ACC112 (cell line): ENCODE measurements around the gene PRKCB.

ENCODE experiments used
- H2AFZ ChIP-seq: fragments of 200-600 bp; sonication (generic); one replicate; pipeline ENCODE4 v1.6.0; 2017; ENCODE audit warnings: antibody characterized with exemption, low read length; ENCODE audit not compliant: unreplicated experiment
- H3K27ac ChIP-seq: fragments of 200-600 bp; sonication (generic); 2 replicates; pipeline ENCODE4 v1.5.1; 2014; ENCODE audit warnings: low read depth, mild to moderate bottlenecking, antibody characterized with exemption, low read length, moderate library complexity
- H3K27me3 ChIP-seq: fragments of 200-600 bp; sonication (generic); 2 replicates; pipeline ENCODE4 v1.6.1; 2014; ENCODE audit warnings: mild to moderate bottlenecking, antibody characterized with exemption, low read length, moderate library complexity, mixed read lengths; ENCODE audit not compliant: insufficient read depth
- H3K36me3 ChIP-seq: fragments of 200-600 bp; sonication (generic); 2 replicates; pipeline ENCODE4 v1.6.1; 2016; ENCODE audit warnings: mild to moderate bottlenecking, antibody characterized with exemption, low read length, moderate library complexity, mixed read lengths; ENCODE audit not compliant: insufficient read depth
- H3K4me1 ChIP-seq: fragments of 200-600 bp; sonication (generic); one replicate; pipeline ENCODE4 v1.6.1; 2016; ENCODE audit warnings: low read length, mixed read lengths; ENCODE audit not compliant: insufficient read depth, unreplicated experiment, control insufficient read depth
- H3K4me3 ChIP-seq: fragments of 200-600 bp; sonication (generic); 2 replicates; pipeline ENCODE4 v1.5.1; 2014; ENCODE audit warnings: mild to moderate bottlenecking, low read depth, low read length
- H3K79me2 ChIP-seq: fragments of 200-600 bp; sonication (generic); one replicate; pipeline ENCODE4 v1.6.0; 2016; ENCODE audit warnings: low read length; ENCODE audit not compliant: control insufficient read depth, unreplicated experiment, insufficient read depth

Gene PRKCB

GRCh38 chr16:23966597-23967394 is 131.0 kb downstream of the PRKCB start:
- no peaks in the 10 kb centered on the region for H3K27me3 ChIP-seq
- no peaks in the 10 kb centered on the region for H3K4me1 ChIP-seq
- H3K4me3 ChIP-seq, result no peak overlapping the region
- H2AFZ ChIP-seq, result no peak overlapping the region
- no peaks in the 10 kb centered on the region for H3K36me3 ChIP-seq
- H3K27ac ChIP-seq, result no peak overlapping the region
- no peaks in the 10 kb centered on the region for H3K79me2 ChIP-seq

- Histone ChIP-seq H3K4me3 (no peak overlapping the region), H3K36me3 (no peaks in the 10 kb centered on the region), H3K27ac (no peak overlapping the region), H3K79me2 (no peaks in the 10 kb centered on the region), H3K27me3 (no peaks in the 10 kb centered on the region), H2AFZ (no peak overlapping the region), H3K4me1 (no peaks in the 10 kb centered on the region)
Observed at GRCh38 chr16:23967775-23968174, 132.0 kb downstream of the PRKCB start.

- H3K4me1 ChIP-seq, result no peaks in the 10 kb centered on the region
- no peak overlapping the region for H2AFZ ChIP-seq
Observed at GRCh38 chr16:23968176-23968575, 132.4 kb downstream of the PRKCB start.

GRCh38 chr16:23969468-23970297 is 133.9 kb downstream of the PRKCB start:
- Histone ChIP-seq H3K4me1 (no peaks in the 10 kb centered on the region), H2AFZ (no peak overlapping the region), H3K79me2 (no peaks in the 10 kb centered on the region), H3K4me3 (no peak overlapping the region), H3K27ac (no peak overlapping the region), H3K36me3 (no peaks in the 10 kb centered on the region), H3K27me3 (no peaks in the 10 kb centered on the region)

More at GRCh38 chr16:23968176-23968575, 132.4 kb downstream of the PRKCB start:
- no peaks in the 10 kb centered on the region for H3K79me2 ChIP-seq
- H3K27ac ChIP-seq, result no peak overlapping the region
- H3K36me3 ChIP-seq, result no peaks in the 10 kb centered on the region
- H3K4me3 ChIP-seq, result no peak overlapping the region
- no peaks in the 10 kb centered on the region for H3K27me3 ChIP-seq

- no peaks in the 10 kb centered on the region for H3K36me3 ChIP-seq
- H3K4me1 ChIP-seq, result no peaks in the 10 kb centered on the region
- no peak overlapping the region for H3K4me3 ChIP-seq
Observed at GRCh38 chr16:23974223-23974622, 138.4 kb downstream of the PRKCB start.

GRCh38 chr16:23975293-23975692 is 139.5 kb downstream of the PRKCB start:
- Histone ChIP-seq H3K79me2 (no peaks in the 10 kb centered on the region), H2AFZ (no peak overlapping the region), H3K4me3 (no peak overlapping the region), H3K27ac (no peak overlapping the region), H3K4me1 (no peaks in the 10 kb centered on the region), H3K36me3 (no peaks in the 10 kb centered on the region), H3K27me3 (no peaks in the 10 kb centered on the region)

More at GRCh38 chr16:23974223-23974622, 138.4 kb downstream of the PRKCB start:
- Histone ChIP-seq H3K27ac (no peak overlapping the region), H3K79me2 (no peaks in the 10 kb centered on the region), H2AFZ (no peak overlapping the region), H3K27me3 (no peaks in the 10 kb centered on the region)

GRCh38 chr16:23976091-23976490 is 140.3 kb downstream of the PRKCB start:
- no peaks in the 10 kb centered on the region for H3K4me1 ChIP-seq
- no peak overlapping the region for H3K4me3 ChIP-seq
- H3K36me3 ChIP-seq, result no peaks in the 10 kb centered on the region
- H3K27ac ChIP-seq, result no peak overlapping the region
- no peaks in the 10 kb centered on the region for H3K27me3 ChIP-seq
- no peaks in the 10 kb centered on the region for H3K79me2 ChIP-seq
- no peak overlapping the region for H2AFZ ChIP-seq

GRCh38 chr16:23976524-23976923 is 140.7 kb downstream of the PRKCB start:
- Histone ChIP-seq H3K27me3 (no peaks in the 10 kb centered on the region), H2AFZ (no peak overlapping the region), H3K79me2 (no peaks in the 10 kb centered on the region), H3K4me3 (no peak overlapping the region), H3K36me3 (no peaks in the 10 kb centered on the region), H3K27ac (no peak overlapping the region), H3K4me1 (no peaks in the 10 kb centered on the region)

GRCh38 chr16:23979441-23979840 is 143.7 kb downstream of the PRKCB start:
- no peaks in the 10 kb centered on the region for H3K36me3 ChIP-seq
- no peaks in the 10 kb centered on the region for H3K4me1 ChIP-seq
- no peaks in the 10 kb centered on the region for H3K79me2 ChIP-seq
- no peak overlapping the region for H2AFZ ChIP-seq
- H3K4me3 ChIP-seq, result no peak overlapping the region
- H3K27ac ChIP-seq, result no peak overlapping the region
- no peaks in the 10 kb centered on the region for H3K27me3 ChIP-seq

GRCh38 chr16:23979982-23980381 is 144.2 kb downstream of the PRKCB start:
- H3K79me2 ChIP-seq, result no peaks in the 10 kb centered on the region
- H3K36me3 ChIP-seq, result no peaks in the 10 kb centered on the region
- no peaks in the 10 kb centered on the region for H3K27me3 ChIP-seq
- H3K4me1 ChIP-seq, result no peaks in the 10 kb centered on the region
- H2AFZ ChIP-seq, result no peak overlapping the region
- H3K27ac ChIP-seq, result no peak overlapping the region
- H3K4me3 ChIP-seq, result no peak overlapping the region
